GM23338 (cell line): ENCODE measurements around the gene OR10H2. TPM values are rescaled to one million over a fixed set of nuclear protein-coding genes. Genes with fewer than 3 reads are reported as not detected.
A peak's percentile ranks its signal among the peaks of the same experiment; 100 is the strongest.

Experiments used
- ATAC-seq: fragments of 200-7000 bp; cut with Tn5 transposase; 3 replicates; pipeline ENCODE4 v1.9.1; 2020
- DNase-seq: peaks from one replicate; pipeline ENCODE4 v3.0.0-alpha.2; 2015; ENCODE audit warnings: low spot score
- H2AFZ ChIP-seq: fragments of 200-600 bp; sonication (generic); 2 replicates; pipeline ENCODE4 v1.8.0; 2016; ENCODE audit warnings: antibody characterized with exemption, mild to moderate bottlenecking, moderate library complexity
- H3F3A ChIP-seq: fragments of 200-600 bp; sonication (generic); replicated peaks from 2 replicates; pipeline ENCODE4 v1.8.0; 2017; ENCODE audit warnings: antibody characterized with exemption, mixed run types, low read depth
- H3K27ac ChIP-seq: fragments of 200-600 bp; sonication (generic); 2 replicates; pipeline ENCODE4 v1.6.1; 2016; ENCODE audit warnings: low read depth
- H3K27me3 ChIP-seq: fragments of 200-600 bp; sonication (generic); 2 replicates; pipeline ENCODE4 v1.8.0; 2016; ENCODE audit warnings: mild to moderate bottlenecking, mixed run types, moderate library complexity; ENCODE audit not compliant: insufficient read depth
- H3K36me3 ChIP-seq: fragments of 200-600 bp; sonication (generic); 2 replicates; pipeline ENCODE4 v1.8.0; 2016; ENCODE audit warnings: mild to moderate bottlenecking; ENCODE audit not compliant: insufficient read depth
- H3K4me1 ChIP-seq: fragments of 200-600 bp; sonication (generic); 2 replicates; pipeline ENCODE4 v1.8.0; 2016; ENCODE audit warnings: mild to moderate bottlenecking, moderate library complexity; ENCODE audit not compliant: insufficient read depth
- H3K4me2 ChIP-seq: fragments of 200-600 bp; sonication (generic); 2 replicates; pipeline ENCODE4 v1.7.1; 2017; ENCODE audit warnings: mixed run types
- H3K4me3 ChIP-seq: fragments of 200-600 bp; sonication (generic); 2 replicates; pipeline ENCODE4 v1.6.1; 2016; ENCODE audit warnings: mixed run types
- H3K79me2 ChIP-seq: fragments of 200-600 bp; sonication (generic); replicated peaks from 2 replicates; pipeline ENCODE4 v1.8.0; 2017; ENCODE audit warnings: mild to moderate bottlenecking; ENCODE audit not compliant: insufficient read depth
- H3K9me2 ChIP-seq: fragments of 200-600 bp; sonication (generic); 2 replicates; pipeline ENCODE4 v1.8.0; 2017; ENCODE audit not compliant: insufficient read depth
- H4K20me1 ChIP-seq: fragments of 200-600 bp; sonication (generic); replicated peaks from 2 replicates; pipeline ENCODE4 v1.8.0; 2017; ENCODE audit warnings: mild to moderate bottlenecking; ENCODE audit not compliant: insufficient read depth
- H3K27ac Mint-ChIP-seq: 2 replicates; pipeline ENCODE4 v1.8.0; 2020; ENCODE audit warnings: inconsistent platforms, mild to moderate bottlenecking, moderate library complexity, mixed read lengths
- H3K27me3 Mint-ChIP-seq: 3 replicates; pipeline ENCODE4 v1.8.0; 2022; ENCODE audit warnings: low read depth, mild to moderate bottlenecking, moderate library complexity, mixed read lengths, inconsistent platforms; ENCODE audit not compliant: insufficient read depth, poor library complexity
- H3K36me3 Mint-ChIP-seq: 3 replicates; pipeline ENCODE4 v1.8.0; 2021; ENCODE audit warnings: low read depth, mild to moderate bottlenecking, inconsistent platforms, moderate library complexity, mixed read lengths
- H3K4me1 Mint-ChIP-seq: 3 replicates; pipeline ENCODE4 v1.8.0; 2020; ENCODE audit warnings: mild to moderate bottlenecking, inconsistent platforms, mixed read lengths
- H3K4me3 Mint-ChIP-seq: 3 replicates; pipeline ENCODE4 v1.8.0; 2021; ENCODE audit warnings: moderate library complexity, mild to moderate bottlenecking, inconsistent platforms, mixed read lengths
- H3K9me3 Mint-ChIP-seq: 3 replicates; pipeline ENCODE4 v1.8.0; 2020; ENCODE audit warnings: moderate library complexity, mild to moderate bottlenecking, inconsistent platforms, mixed read lengths
- CREB1 ChIP-seq: fragments of 250-450 bp; sonication (Bioruptor Pico); IDR thresholded peaks from 2 replicates; pipeline ENCODE4 v1.5.0; 2020; ENCODE audit warnings: low read depth, mild to moderate bottlenecking, moderate library complexity
- CTCF ChIP-seq, 2 experiments: fragments of 200-600 bp in 1 of 2; sonication (generic) in 1 of 2; conservative IDR thresholded peaks; 2 replicates each; pipeline versions ENCODE4 v1.5.1 to v1.6.1; 2016 to 2017; ENCODE audit warnings: antibody characterized with exemption in 2 of 2, low read depth in 2 of 2, mild to moderate bottlenecking in 2 of 2, moderate library complexity in 1 of 2
- ETS1 ChIP-seq: IDR thresholded peaks from 2 replicates; pipeline ENCODE4 v1.6.1; 2016; ENCODE audit warnings: antibody characterized with exemption
- EZH2 ChIP-seq: fragments of 200-600 bp; sonication (generic); IDR thresholded peaks from one replicate; pipeline ENCODE4 v1.8.0; 2017; ENCODE audit warnings: antibody characterized with exemption, mild to moderate bottlenecking, low read depth; ENCODE audit not compliant: unreplicated experiment
- EZH2phosphoT487 ChIP-seq: fragments of 200-600 bp; sonication (generic); IDR thresholded peaks from one replicate; pipeline ENCODE4 v1.8.1; 2018; ENCODE audit warnings: antibody characterized with exemption; ENCODE audit not compliant: unreplicated experiment
- JUNB ChIP-seq: IDR thresholded peaks from one replicate; pipeline ENCODE4 v1.6.1; 2016; ENCODE audit warnings: antibody characterized with exemption; ENCODE audit not compliant: unreplicated experiment
- NANOG ChIP-seq: IDR thresholded peaks from 2 replicates; pipeline ENCODE4 v1.6.1; 2016; ENCODE audit warnings: antibody characterized with exemption, borderline replicate concordance
- POLR2AphosphoS5 ChIP-seq: IDR thresholded peaks from 2 replicates; pipeline ENCODE4 v1.6.1; 2016; ENCODE audit warnings: antibody characterized with exemption, low read depth
- REST ChIP-seq: IDR thresholded peaks from one replicate; pipeline ENCODE4 v1.6.1; 2018; ENCODE audit warnings: antibody characterized with exemption; ENCODE audit not compliant: unreplicated experiment
- STAT1 ChIP-seq: IDR thresholded peaks from one replicate; pipeline ENCODE4 v1.6.1; 2016; ENCODE audit warnings: antibody characterized with exemption; ENCODE audit not compliant: unreplicated experiment
- ZNF114 ChIP-seq: fragments of 250-450 bp; sonication (Bioruptor Pico); IDR thresholded peaks from 2 replicates; pipeline ENCODE4 v1.5.0; 2020; ENCODE audit warnings: mild to moderate bottlenecking, moderate library complexity
- ZNF331 ChIP-seq: fragments of 250-450 bp; sonication (Bioruptor Pico); IDR thresholded peaks from 2 replicates; pipeline ENCODE4 v1.5.0; 2020; ENCODE audit warnings: low read depth, mild to moderate bottlenecking, moderate library complexity
- ZNF462 ChIP-seq: fragments of 250-450 bp; sonication (Bioruptor Pico); IDR thresholded peaks from 2 replicates; pipeline ENCODE4 v1.5.0; 2020; ENCODE audit warnings: mild to moderate bottlenecking, moderate library complexity
- polyA plus RNA-seq: library from polyadenylated mRNA; unstranded; fragments of >200 nt; fragmentation: Nextera tagmentation; extraction: Ambion mirVana; gene quantifications from 2 replicates; pipeline ENCODE4 v1.2.1, GENCODE V29; 2016
- total RNA-seq: library from RNA; depleted of rRNA; stranded (reverse); fragments of >200 nt; shearing (Covaris generic); gene quantifications from 2 replicates; pipeline ENCODE4 v1.2.3, GENCODE V29; 2014

OR10H2 gene
- total and polyA plus RNA-seq, 2 experiments from 2014 or later = not detected

GRCh38 chr19:15702534-15702930 is 25.3 kb upstream of the OR10H2 start:
- H3K27ac ChIP-seq = no peak overlapping the region
- H3K36me3 Mint-ChIP-seq = peaks cover 14% of the 10 kb centered on the region
- peaks cover 85% of the 10 kb centered on the region for H3K9me3 Mint-ChIP-seq
- no peak for ATAC-seq
- no peaks in the 10 kb centered on the region for H3K79me2 ChIP-seq
- H3K4me3 Mint-ChIP-seq = no peak overlapping the region
- no peaks in the 10 kb centered on the region for H3F3A ChIP-seq
- H3K4me1 Mint-ChIP-seq = no peaks in the 10 kb centered on the region
- no peak for TF ChIP-seq ETS1
- TF ChIP-seq JUNB = no peak
- no peak for TF ChIP-seq REST
- no peak for TF ChIP-seq POLR2AphosphoS5
- no peak for TF ChIP-seq NANOG
- no peak for TF ChIP-seq CREB1 (CRISPR knock-in tag)
- TF ChIP-seq EZH2 = no peak
- TF ChIP-seq EZH2phosphoT487 = no peak
- no peak for TF ChIP-seq ZNF114 (CRISPR knock-in tag)
- no peak for TF ChIP-seq CTCF (conservative IDR thresholded peaks at IDR 0.05; ENCODE audit: low read depth in 2 of 2)
- no peak for TF ChIP-seq ZNF331 (CRISPR knock-in tag)
- TF ChIP-seq ZNF462 = no peak
- TF ChIP-seq STAT1 = no peak
- H3K27ac Mint-ChIP-seq = no peak overlapping the region
- peak; percentile 26 for DNase-seq
- no peaks in the 10 kb centered on the region for H3K27me3 ChIP-seq
- no peak overlapping the region for H3K4me2 ChIP-seq
- no peaks in the 10 kb centered on the region for H4K20me1 ChIP-seq
- H3K4me1 ChIP-seq = no peaks in the 10 kb centered on the region
- H3K9me2 ChIP-seq = no peaks in the 10 kb centered on the region
- H3K4me3 ChIP-seq = no peak overlapping the region
- H2AFZ ChIP-seq = no peak overlapping the region
- H3K27me3 Mint-ChIP-seq = no peaks in the 10 kb centered on the region
- H3K36me3 ChIP-seq = peaks cover 5% of the 10 kb centered on the region; the same call in 1 of the 2 replicates
